ENCODE results near the gene RAB21. TPM values are rescaled to one million over a fixed set of nuclear protein-coding genes. Genes with fewer than 3 reads are reported as not detected.
A peak's percentile ranks its signal among the peaks of the same experiment; 100 is the strongest.

RAB21 gene
- total RNA-seq = 100 to 1,000 TPM in 1 of 2 donors, 10 to 100 TPM in 1; 50.0 to 126 TPM

- DNase-seq (ENCODE audit: low spot score) = peak; percentile 99
- Mint-ChIP-seq H3K4me3 (peak within 1 kb of the TSS; percentile 93), H3K27ac (peak within 1 kb of the TSS; percentile 83 to 95), H3K27me3 (peaks cover 9 to 13% of the 10 kb centered on the region in 2 donors), H3K9me3 (no peaks in the 10 kb centered on the region), H3K36me3 (peaks cover 24% of the 10 kb centered on the region), H3K4me1 (ENCODE audit: low read depth in 2 of 2) (peaks cover 32 to 38% of the 10 kb centered on the region in 2 donors)
- ATAC-seq = peak; percentile 96
Observed at GRCh38 chr12:71754461-71755145, at the start of gene RAB21. RAB21 (plus strand) TSS chr12:71754863; CDS start chr12:71755130, 267 bp downstream.

- no peak overlapping the region for H3K27ac Mint-ChIP-seq
- ATAC-seq = no peak
- H3K27me3 Mint-ChIP-seq = no peaks in the 10 kb centered on the region
- H3K36me3 Mint-ChIP-seq = peaks cover 4% of the 10 kb centered on the region
- H3K4me3 Mint-ChIP-seq = no peak overlapping the region
- DNase-seq (ENCODE audit: low spot score) = no peak
- no peaks in the 10 kb centered on the region for H3K9me3 Mint-ChIP-seq
- H3K4me1 Mint-ChIP-seq (ENCODE audit: low read depth in 2 of 2) = no peaks in the 10 kb centered on the region
Observed at GRCh38 chr12:71704920-71705319, 49.7 kb upstream of the RAB21 start.

- Mint-ChIP-seq H3K27ac (no peak overlapping the region), H3K27me3 (peaks cover 8 to 19% of the 10 kb centered on the region in 2 donors), H3K4me3 (no peak overlapping the region), H3K4me1 (ENCODE audit: low read depth in 2 of 2) (no peaks in the 10 kb centered on the region), H3K36me3 (peaks cover 25% of the 10 kb centered on the region), H3K9me3 (peaks cover 18% of the 10 kb centered on the region)
- DNase-seq (ENCODE audit: low spot score) = no peak
- no peak for ATAC-seq
Observed at GRCh38 chr12:71708658-71709057, 46.0 kb upstream of the RAB21 start.

GRCh38 chr12:71710276-71711125 is 44.2 kb upstream of the RAB21 start:
- peaks cover 32% of the 10 kb centered on the region for H3K36me3 Mint-ChIP-seq
- ATAC-seq (no peak), DNase-seq (ENCODE audit: low spot score) (no peak)
- H3K4me3 Mint-ChIP-seq = no peak overlapping the region
- peaks cover 22% of the 10 kb centered on the region for H3K9me3 Mint-ChIP-seq
- no peaks in the 10 kb centered on the region for H3K4me1 Mint-ChIP-seq (ENCODE audit: low read depth in 2 of 2)
- peaks cover 11 to 19% of the 10 kb centered on the region in 2 donors for H3K27me3 Mint-ChIP-seq
- no peak overlapping the region for H3K27ac Mint-ChIP-seq

GRCh38 chr12:71718611-71719010 is 36.1 kb upstream of the RAB21 start:
- peaks cover 3 to 7% of the 10 kb centered on the region in 2 donors for H3K27me3 Mint-ChIP-seq
- ATAC-seq = no peak
- peaks cover 8% of the 10 kb centered on the region for H3K36me3 Mint-ChIP-seq
- no peak overlapping the region for H3K4me3 Mint-ChIP-seq
- H3K4me1 Mint-ChIP-seq (ENCODE audit: low read depth in 2 of 2) = no peaks in the 10 kb centered on the region
- peaks cover 3% of the 10 kb centered on the region for H3K9me3 Mint-ChIP-seq
- no peak for DNase-seq (ENCODE audit: low spot score)
- no peak overlapping the region for H3K27ac Mint-ChIP-seq

- Mint-ChIP-seq H3K4me3 (no peak overlapping the region), H3K27me3 (peaks cover 0 to 7% of the 10 kb centered on the region in 2 donors), H3K4me1 (ENCODE audit: low read depth in 2 of 2) (no peaks in the 10 kb centered on the region), H3K27ac (no peak overlapping the region), H3K9me3 (no peaks in the 10 kb centered on the region), H3K36me3 (no peaks in the 10 kb centered on the region)
- DNase-seq (ENCODE audit: low spot score) (no peak), ATAC-seq (no peak)
Observed at GRCh38 chr12:71719647-71720370, 34.9 kb upstream of the RAB21 start.

- ATAC-seq = no peak
- H3K27me3 Mint-ChIP-seq = peaks cover 7 to 8% of the 10 kb centered on the region in 2 donors
- no peaks in the 10 kb centered on the region for H3K36me3 Mint-ChIP-seq
- H3K27ac Mint-ChIP-seq = no peak overlapping the region
- H3K4me3 Mint-ChIP-seq = no peak overlapping the region
- H3K9me3 Mint-ChIP-seq = no peaks in the 10 kb centered on the region
- no peak for DNase-seq (ENCODE audit: low spot score)
- no peaks in the 10 kb centered on the region for H3K4me1 Mint-ChIP-seq (ENCODE audit: low read depth in 2 of 2)
Observed at GRCh38 chr12:71721783-71722505, 32.7 kb upstream of the RAB21 start.

- Mint-ChIP-seq H3K36me3 (no peaks in the 10 kb centered on the region), H3K27ac (no peak overlapping the region), H3K27me3 (peaks cover 0 to 8% of the 10 kb centered on the region in 2 donors), H3K9me3 (no peaks in the 10 kb centered on the region), H3K4me1 (ENCODE audit: low read depth in 2 of 2) (no peaks in the 10 kb centered on the region), H3K4me3 (no peak overlapping the region)
- DNase-seq (ENCODE audit: low spot score) (no peak), ATAC-seq (no peak)
Observed at GRCh38 chr12:71725011-71725410, 29.7 kb upstream of the RAB21 start.

GRCh38 chr12:71726548-71726947 is 28.1 kb upstream of the RAB21 start:
- Mint-ChIP-seq H3K4me1 (ENCODE audit: low read depth in 2 of 2) (no peaks in the 10 kb centered on the region), H3K27me3 (peaks cover 0 to 13% of the 10 kb centered on the region in 2 donors), H3K9me3 (no peaks in the 10 kb centered on the region), H3K4me3 (no peak overlapping the region), H3K36me3 (no peaks in the 10 kb centered on the region), H3K27ac (no peak overlapping the region)
- ATAC-seq (no peak), DNase-seq (ENCODE audit: low spot score) (no peak)

GRCh38 chr12:71727958-71728357 is 26.7 kb upstream of the RAB21 start:
- no peak overlapping the region for H3K27ac Mint-ChIP-seq
- H3K4me1 Mint-ChIP-seq (ENCODE audit: low read depth in 2 of 2) = no peaks in the 10 kb centered on the region
- H3K9me3 Mint-ChIP-seq = no peaks in the 10 kb centered on the region
- H3K36me3 Mint-ChIP-seq = no peaks in the 10 kb centered on the region
- DNase-seq (ENCODE audit: low spot score) = no peak
- H3K27me3 Mint-ChIP-seq = peaks cover 0 to 13% of the 10 kb centered on the region in 2 donors
- ATAC-seq = no peak
- H3K4me3 Mint-ChIP-seq = no peak overlapping the region

GRCh38 chr12:71730936-71731335 is 23.7 kb upstream of the RAB21 start:
- peaks cover 0 to 8% of the 10 kb centered on the region in 2 donors for H3K27me3 Mint-ChIP-seq
- no peaks in the 10 kb centered on the region for H3K9me3 Mint-ChIP-seq
- no peaks in the 10 kb centered on the region for H3K4me1 Mint-ChIP-seq (ENCODE audit: low read depth in 2 of 2)
- no peaks in the 10 kb centered on the region for H3K36me3 Mint-ChIP-seq
- no peak overlapping the region for H3K4me3 Mint-ChIP-seq
- no peak overlapping the region for H3K27ac Mint-ChIP-seq
- ATAC-seq = no peak
- DNase-seq (ENCODE audit: low spot score) = no peak

- H3K27me3 Mint-ChIP-seq = peaks cover 0 to 6% of the 10 kb centered on the region in 2 donors
- H3K27ac Mint-ChIP-seq = no peak overlapping the region
- ATAC-seq = no peak
- H3K4me3 Mint-ChIP-seq = no peak overlapping the region
- no peak for DNase-seq (ENCODE audit: low spot score)
- H3K36me3 Mint-ChIP-seq = no peaks in the 10 kb centered on the region
- H3K9me3 Mint-ChIP-seq = no peaks in the 10 kb centered on the region
- H3K4me1 Mint-ChIP-seq (ENCODE audit: low read depth in 2 of 2) = no peaks in the 10 kb centered on the region
Observed at GRCh38 chr12:71731439-71732356, 23.0 kb upstream of the RAB21 start.

All from natural killer cell treated with Interleukin-12 subunit alpha and Interleukin-12 subunit beta and Interleukin-15 and Interleukin-18, amount 100 ng/mL, for 72 hours (primary cell).